GM21717 (cell line): ENCODE measurements around the gene CA10.

Experiments used
- ATAC-seq: cut with Tn5 transposase; IDR thresholded peaks from one replicate; pipeline ENCODE4 v1.9.1; 2021; ENCODE audit warnings: mild to moderate bottlenecking, moderate library complexity; ENCODE audit not compliant: unreplicated experiment

Gene CA10

GRCh38 chr17:51699303-51699702, 459.2 kb downstream of the CA10 start:
- no peak for ATAC-seq

- no peak for ATAC-seq
Observed at GRCh38 chr17:51692917-51693316, 465.6 kb downstream of the CA10 start.

- ATAC-seq, result no peak
Observed at GRCh38 chr17:51687887-51688286, 470.6 kb downstream of the CA10 start.

- ATAC-seq, result no peak
Observed at GRCh38 chr17:51685287-51685909, 473.1 kb downstream of the CA10 start.

GRCh38 chr17:51684214-51684613, 474.3 kb downstream of the CA10 start:
- ATAC-seq, result no peak

GRCh38 chr17:51683291-51683690, 475.2 kb downstream of the CA10 start:
- ATAC-seq, result no peak

- no peak for ATAC-seq
Observed at GRCh38 chr17:51682115-51682514, 476.4 kb downstream of the CA10 start.

GRCh38 chr17:51677875-51678274, 480.6 kb downstream of the CA10 start:
- ATAC-seq, result no peak

GRCh38 chr17:51676691-51677487, 481.6 kb downstream of the CA10 start:
- ATAC-seq, result no peak

- no peak for ATAC-seq
Observed at GRCh38 chr17:51674579-51675255, 483.8 kb downstream of the CA10 start.

GRCh38 chr17:51673070-51673469, 485.4 kb downstream of the CA10 start:
- ATAC-seq, result no peak

GRCh38 chr17:51672065-51672464, 486.4 kb downstream of the CA10 start:
- ATAC-seq, result no peak

- ATAC-seq, result no peak
Observed at GRCh38 chr17:51670899-51671298, 487.6 kb downstream of the CA10 start.

GRCh38 chr17:51668963-51669246, 489.6 kb downstream of the CA10 start:
- no peak for ATAC-seq

GRCh38 chr17:51668155-51668962, 490.2 kb downstream of the CA10 start:
- ATAC-seq, result no peak

GRCh38 chr17:51667706-51668083, 490.8 kb downstream of the CA10 start:
- ATAC-seq, result no peak

GRCh38 chr17:51666971-51667705, 491.4 kb downstream of the CA10 start:
- ATAC-seq, result no peak

GRCh38 chr17:51662204-51663056, 496.1 kb downstream of the CA10 start:
- ATAC-seq, result no peak

GRCh38 chr17:51661403-51661802, 497.1 kb downstream of the CA10 start:
- no peak for ATAC-seq

- no peak for ATAC-seq
Observed at GRCh38 chr17:51660266-51660665, 498.2 kb downstream of the CA10 start.
